CD1c-positive myeloid dendritic cell (primary cell): ENCODE data around the gene TOR4A.
"Not testable (repeated sequence)": the region's sequence is repeated elsewhere in the genome, so short reads cannot be mapped to it uniquely, and the experiment has no call there.

Source experiments
- DNase-seq: peaks from one replicate; pipeline ENCODE4 v3.0.0-alpha.2; 2016; ENCODE audit errors: extremely low spot score

Gene TOR4A

DNA sequence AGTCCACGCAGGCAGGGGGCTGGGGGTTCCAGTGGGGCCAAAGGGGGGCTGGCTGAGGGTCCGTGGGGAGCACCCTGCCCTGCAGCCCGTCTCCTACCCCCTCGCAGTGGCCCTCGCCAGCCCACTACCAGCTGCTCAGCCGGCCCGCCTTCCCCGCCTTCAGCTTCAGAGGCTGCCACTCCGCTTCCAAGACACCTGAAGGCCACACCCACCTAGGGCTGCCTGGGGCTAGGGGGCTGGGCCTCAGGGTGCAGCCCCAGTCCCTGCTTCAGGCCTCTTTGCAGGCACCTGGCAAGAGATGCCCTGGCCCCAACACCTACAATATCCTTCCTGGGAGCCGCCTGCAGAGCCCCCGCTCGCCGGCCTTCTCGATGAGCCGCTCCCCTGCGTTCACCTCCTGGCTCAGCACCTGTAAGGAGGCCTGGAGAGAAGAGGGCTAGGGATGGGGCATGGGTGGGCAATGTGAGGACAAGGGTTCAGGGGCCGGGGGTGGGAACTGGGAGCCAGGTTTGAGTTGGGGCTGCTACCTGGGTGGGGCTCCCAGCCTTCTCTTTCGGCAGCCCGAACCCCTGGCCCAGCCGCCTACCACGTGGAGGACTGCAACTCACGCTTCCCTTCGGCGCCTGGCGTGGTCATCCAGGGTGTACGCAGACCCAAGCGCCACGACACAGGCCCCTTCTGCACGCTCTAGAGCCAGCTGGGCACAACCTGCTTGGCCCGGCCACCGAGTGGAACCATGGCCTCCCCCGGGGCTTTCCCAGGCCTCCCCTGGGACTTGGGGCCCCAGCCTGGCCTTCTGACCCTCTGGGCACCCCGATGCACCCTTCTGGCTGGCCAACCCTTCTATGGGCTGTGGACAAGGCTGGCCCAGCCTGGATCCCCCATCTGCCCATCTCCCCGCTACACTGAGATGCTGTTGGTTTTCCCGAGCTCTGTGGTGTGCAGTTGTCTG is 24.7 kb upstream of the TOR4A start:
- DNase-seq: no peak

DNA sequence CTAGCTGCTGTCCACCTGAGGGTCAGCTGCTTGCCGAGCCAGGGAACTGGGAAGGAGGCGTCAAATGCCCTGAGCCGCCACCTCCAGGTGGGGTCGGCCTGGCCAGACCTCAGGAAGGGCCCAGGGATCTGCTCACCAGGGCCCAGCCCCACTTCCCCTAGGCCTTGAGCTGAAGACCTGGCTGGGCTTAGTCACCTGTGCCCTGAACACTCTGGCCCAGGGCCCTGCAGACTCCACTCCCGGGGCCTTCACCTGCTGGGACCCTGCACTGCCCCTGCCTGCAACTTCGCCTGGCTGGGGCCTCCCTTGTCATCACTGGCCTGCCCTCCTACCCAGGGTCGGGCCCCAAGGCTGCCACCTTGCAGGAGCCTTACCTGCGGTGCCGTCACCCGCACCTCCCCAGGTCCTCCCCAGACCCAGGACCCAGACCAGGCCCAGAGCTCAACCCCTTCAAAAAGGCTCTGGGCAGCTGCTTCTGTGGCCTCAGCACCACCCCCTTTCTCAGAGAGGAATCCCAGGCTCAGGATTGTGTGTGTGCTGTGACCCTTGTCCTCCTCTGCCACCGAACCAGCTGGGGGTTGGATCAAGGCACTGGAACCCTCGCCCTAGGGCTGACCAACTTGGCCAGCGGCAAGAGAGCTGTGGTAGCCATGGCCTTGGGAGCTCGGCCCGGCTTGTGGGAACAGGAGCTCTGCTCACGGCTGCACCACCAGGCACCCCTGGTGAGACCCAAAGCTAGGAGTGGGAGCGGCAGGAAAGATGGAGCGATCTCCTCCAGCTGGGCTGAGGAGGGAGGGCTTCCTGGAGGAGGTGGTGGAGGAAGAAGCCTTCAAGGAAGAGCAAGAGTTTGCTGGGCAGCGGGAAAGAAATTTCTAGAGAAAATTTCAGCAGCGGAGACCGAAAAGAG is 23.6 kb upstream of the TOR4A start:
- no peak for DNase-seq

DNA sequence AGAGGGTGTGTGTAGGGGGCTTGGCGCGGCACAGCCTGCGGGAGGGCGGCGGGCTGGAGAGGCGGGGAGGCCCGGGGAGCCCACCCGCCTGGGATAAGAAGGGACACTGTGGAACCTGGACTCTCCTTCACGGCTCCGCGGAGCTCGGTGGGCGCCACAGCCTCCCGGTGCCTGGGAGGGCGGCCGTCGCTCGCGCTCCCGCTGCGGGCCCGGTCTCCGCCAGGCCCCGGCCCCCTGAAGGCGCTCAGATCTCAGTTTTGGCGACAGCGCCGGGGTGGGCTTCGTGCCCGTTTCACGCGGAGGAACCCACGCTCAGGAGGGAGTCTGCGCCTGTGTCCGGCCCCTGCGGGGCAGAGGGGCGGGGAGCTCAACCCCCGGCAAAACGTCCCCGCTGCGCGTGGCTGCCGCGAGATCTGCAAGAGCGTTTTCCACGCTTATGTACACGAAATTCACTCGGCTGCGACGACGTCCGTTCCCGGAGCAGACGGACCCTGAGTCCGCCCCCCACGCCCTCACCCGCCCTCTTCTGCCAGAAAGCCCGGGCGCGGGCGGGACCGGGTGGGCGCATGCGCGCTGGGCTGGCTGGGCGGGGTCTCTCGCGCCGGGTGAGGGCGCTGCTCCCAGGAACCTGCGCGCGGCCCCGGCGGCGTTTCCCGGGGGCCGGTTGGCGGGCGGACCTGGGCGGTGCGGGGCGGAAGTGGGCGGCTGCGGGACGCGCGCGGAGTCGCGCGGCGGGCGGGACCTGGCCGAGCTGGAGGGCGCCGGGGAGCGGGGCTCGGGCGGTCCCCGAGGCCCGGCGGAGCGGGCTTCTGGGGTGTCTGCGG is 22.7 kb upstream of the TOR4A start, which contains the start of gene NELFB:
TSS of gene NELFB (plus strand) at position 704 of the 824 bp plus-strand sequence.
- peak; percentile 95 for DNase-seq

GRCh38 chr9:137255448-137256114 is 21.9 kb upstream of the TOR4A start:
- no peak for DNase-seq

DNA sequence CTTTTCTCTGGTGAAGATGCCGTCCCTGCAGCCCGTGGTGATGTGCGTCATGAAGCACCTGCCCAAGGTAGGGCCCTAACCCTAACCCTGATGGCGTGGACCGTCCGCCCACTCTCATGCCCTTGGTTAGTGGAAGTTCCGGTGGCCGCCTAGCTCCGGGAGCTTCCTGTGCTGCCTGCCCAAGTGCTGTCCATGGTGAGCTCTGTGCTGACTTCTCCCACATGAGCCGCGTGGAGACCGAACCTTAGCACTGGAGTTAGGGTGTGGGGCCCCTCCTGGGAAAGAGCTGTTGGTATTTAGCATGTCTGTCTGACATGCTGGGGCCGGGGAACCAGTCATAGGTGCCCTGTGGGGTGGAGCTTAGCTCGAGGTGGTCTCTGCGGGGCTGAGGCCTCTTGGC is 21.2 kb upstream of the TOR4A start:
- DNase-seq: no peak

DNA sequence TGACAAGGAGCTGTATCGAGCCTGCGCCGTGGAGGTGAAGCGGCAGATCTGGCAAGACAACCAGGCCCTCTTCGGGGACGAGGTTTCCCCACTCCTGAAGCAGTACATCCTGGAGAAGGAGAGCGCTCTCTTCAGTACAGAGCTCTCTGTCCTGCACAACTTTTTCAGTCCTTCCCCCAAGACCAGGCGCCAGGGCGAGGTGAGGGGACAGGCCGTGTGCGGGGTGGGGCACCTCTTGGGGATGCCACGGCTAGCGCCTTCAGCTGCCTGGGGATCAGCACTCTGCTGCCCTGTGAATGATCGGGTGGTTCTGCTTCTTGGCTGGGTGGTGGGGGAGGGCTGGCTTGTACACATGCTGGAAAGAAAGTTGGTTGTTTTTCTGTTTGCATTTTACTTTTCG is 20.7 kb upstream of the TOR4A start:
- no peak for DNase-seq

GRCh38 chr9:137262173-137262908 is 15.2 kb upstream of the TOR4A start:
- not testable (repeated sequence) for DNase-seq

GRCh38 chr9:137262909-137263285 is 14.6 kb upstream of the TOR4A start:
- DNase-seq: no peak

DNA sequence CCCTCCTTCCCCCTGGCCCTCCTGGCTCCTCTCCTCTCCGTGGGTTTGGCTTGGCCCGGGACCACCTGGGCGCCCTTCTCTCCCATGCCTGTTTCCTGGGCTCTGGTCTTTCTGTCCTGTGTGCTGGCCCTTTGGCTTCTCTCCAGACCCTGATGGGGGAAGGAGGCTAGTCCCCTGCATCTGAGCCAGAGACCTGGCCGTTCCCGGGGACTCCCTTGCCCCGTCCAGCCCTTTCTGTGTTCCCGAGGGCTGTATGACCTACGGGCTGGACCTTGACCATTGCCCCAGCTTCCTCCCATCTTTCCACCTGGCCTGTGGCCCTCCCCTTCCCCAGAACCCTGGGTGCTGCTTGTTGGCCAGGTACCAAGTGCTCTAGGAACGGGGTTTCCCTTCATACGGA is 14.0 kb upstream of the TOR4A start:
- DNase-seq: no peak

GRCh38 chr9:137264067-137264466 is 13.5 kb upstream of the TOR4A start:
- no peak for DNase-seq

DNA sequence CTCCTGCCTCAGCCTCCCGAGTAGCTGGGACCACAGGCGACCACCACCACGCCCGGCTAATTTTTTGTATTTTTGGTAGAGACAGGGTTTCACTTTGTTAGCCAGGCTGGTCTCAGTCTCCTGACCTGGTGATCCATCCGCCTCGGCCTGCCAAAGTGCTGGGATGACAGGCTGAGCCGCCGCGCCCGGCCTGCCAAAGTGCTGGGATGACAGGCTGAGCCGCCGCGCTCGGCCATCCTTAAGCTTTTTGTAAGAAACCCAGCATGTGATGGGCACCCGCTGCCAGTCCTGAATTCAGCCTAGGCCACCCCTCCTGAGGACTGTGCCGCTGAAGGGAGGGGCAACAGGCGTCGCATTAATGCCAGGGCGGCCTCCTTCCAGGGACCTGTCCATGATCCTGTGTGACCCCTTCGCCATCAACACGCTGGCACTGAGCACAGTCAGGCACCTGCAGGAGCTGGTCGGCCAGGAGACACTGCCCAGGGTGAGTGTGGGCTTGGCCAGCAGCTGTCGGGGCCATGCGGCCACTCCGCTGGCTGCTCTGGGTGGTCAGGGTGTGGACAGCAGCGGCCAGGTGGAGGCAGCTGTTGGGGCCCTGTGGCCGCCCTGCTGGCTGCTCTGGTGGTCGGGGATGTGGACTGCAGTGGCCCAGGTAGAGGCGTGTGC is 11.9 kb upstream of the TOR4A start:
- DNase-seq: no peak

DNA sequence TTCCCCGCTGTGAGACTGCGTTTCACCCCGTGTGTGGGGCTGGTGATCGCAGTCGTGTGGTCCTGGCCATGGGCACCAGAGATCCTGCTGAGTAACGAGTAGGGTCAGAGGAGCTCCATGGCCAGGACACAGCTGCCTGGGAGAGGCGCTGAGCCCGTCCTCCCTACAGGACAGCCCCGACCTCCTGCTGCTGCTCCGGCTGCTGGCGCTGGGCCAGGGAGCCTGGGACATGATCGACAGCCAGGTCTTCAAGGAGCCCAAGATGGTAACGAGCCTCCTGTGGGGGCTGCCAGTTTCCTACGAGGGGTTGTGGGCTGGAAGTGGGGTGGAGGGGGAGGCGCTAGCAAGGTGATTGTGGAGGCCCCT is 11.4 kb upstream of the TOR4A start:
- no peak for DNase-seq

GRCh38 chr9:137266585-137267453 is 10.7 kb upstream of the TOR4A start:
- no peak for DNase-seq

DNA sequence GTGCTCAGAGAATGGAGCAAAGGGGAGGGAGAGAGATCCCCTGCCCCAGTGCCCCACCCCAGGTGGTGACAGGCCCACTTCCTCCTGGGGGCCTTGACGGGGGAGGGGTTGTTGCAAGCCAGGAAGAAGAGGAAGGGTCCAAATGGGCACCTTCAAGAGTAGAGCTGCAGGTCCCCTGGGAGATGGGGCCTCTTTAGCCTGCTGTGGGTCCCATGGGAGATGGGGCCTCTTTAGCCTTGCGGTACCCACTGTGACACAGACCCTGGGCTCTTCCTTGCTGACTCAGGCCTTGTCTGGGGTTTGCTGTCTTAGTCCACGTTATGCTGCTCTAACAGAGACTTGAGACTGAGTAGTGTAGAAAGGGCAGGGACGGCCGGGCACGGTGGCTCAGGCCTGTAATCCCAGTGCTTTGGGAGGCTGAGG is 9.6 kb upstream of the TOR4A start:
- no peak for DNase-seq

DNA sequence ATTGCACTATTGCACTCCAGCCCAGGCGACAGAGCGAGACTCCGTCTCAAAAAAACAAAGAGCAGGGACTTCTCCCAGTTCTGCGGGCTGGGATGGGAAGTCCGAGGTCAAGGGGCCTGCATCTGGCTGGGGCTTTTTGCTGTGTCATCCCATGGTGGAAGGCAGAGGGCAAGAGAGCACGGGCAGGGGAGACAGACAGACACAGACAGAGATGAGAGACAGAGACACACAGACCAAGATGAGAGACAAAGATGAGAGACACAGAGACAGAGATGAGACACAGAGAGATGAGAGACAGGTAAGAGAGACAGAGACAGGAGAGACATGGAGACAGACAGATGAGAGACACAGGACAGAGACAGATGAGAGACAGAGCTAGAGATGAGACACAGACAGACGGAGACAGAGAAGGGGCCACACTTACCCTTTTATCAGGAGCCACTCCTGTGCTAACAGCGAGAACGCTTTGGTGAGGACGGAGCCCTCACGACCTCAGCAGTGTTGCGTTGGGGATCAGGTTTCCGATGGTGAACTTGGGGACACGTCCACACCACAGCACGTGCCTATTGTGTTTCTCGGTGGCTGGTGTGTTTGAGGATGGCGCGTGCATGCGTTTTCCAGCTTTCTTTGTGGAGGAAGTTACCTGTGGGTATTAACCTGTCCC is 8.9 kb upstream of the TOR4A start:
- no peak for DNase-seq

- DNase-seq: no peak
Observed at GRCh38 chr9:137269231-137269772, 8.2 kb upstream of the TOR4A start.

DNA sequence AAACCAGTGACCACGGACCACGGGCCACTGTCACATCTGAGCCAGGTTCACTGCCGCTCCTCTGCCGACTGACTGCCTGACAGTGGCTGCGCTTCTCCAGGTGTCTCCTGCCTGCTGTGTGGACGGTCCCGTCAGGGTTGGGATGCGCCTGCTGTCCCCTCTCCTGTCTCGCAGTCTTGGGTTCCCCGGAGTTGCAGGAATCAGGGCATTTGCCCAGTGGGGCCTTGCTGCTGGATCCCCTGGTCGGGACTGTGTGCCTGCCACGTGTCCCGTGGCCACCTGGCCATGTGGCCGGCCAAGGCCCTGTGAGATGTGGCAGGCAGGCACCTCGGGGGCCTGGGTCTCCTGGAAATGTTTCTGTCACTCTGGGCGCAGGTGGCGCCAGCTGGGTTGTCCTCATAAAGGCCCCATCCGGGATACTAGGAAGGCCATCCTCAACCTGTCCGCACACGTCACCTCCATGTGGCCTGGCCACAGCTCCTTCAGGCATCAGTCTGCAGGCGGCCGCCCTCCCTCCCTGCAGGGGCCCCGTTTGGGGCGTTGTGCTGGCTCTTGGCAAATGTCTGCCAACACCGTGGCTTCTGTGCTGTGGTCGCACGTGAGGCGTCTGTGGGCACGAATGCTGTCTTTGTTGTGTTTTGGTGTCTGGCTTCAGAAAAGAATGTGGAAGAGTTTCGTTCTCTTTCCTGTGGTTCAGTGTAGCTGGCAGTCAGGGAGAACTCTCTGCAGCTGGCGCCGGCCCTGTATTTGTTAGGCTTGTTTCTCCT is 6.4 kb upstream of the TOR4A start:
- no peak for DNase-seq
